ENCODE results near the gene SNX3. TPM values are rescaled to one million over a fixed set of nuclear protein-coding genes. Genes with fewer than 3 reads are reported as not detected.
A peak's percentile ranks its signal among the peaks of the same experiment; 100 is the strongest.

The SNX3 gene
- polyA plus RNA-seq, 4 donors, result 140 to 331 (median 209) TPM

DNA sequence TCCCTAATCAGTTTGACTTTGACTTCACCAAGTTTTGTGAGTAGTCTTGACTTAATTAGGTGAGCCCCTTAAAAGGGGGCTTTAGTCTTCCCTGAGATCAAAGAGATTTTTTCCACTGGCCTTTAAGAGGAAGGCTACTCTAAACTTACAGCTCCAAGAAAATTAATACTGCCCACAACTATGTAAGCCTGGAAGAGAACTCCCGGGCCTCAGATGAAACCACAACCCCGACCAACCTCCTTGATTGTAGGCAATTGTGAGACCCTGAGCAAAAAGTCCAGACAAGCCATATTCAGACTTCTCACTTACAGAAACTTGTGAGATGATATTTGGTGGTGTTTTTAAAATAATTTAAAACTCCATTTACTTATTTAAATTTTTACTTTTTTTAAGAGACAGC is 18.1 kb downstream of the SNX3 start:
- Histone ChIP-seq H3K27me3 (ENCODE audit: control insufficient read depth in 3 of 3, insufficient read depth in 3 of 3, low read length in 3 of 3) (no peaks in the 10 kb centered on the region), H3K27ac (ENCODE audit: low read depth in 1 of 3, low read length in 2 of 3) (no peak overlapping the region), H3K4me3 (ENCODE audit: low read depth in 1 of 3, low read length in 3 of 3) (no peak overlapping the region), H3K9me3 (ENCODE audit: control insufficient read depth in 2 of 2, insufficient read depth in 1 of 2, low read depth in 1 of 2, low read length in 1 of 2) (peaks cover 0 to 5% of the 10 kb centered on the region in 2 donors), H3K36me3 (ENCODE audit: control insufficient read depth in 3 of 3, insufficient read depth in 2 of 3, low read depth in 1 of 3, low read length in 3 of 3) (peaks cover 2 to 33% (median 4%) of the 10 kb centered on the region in 3 donors), H3K4me1 (ENCODE audit: control insufficient read depth in 3 of 3, insufficient read depth in 2 of 3, low read depth in 1 of 3, low read length in 2 of 3) (peaks cover 0 to 10% (median 0%) of the 10 kb centered on the region in 3 donors)
- no peak for DNase-seq
- 94 to 98% (median 98%) methylated on average over 2 of the region's 2 CpGs for WGBS, 3 donors
- no peak for FAIRE-seq

- no peak overlapping the region for H3K27ac ChIP-seq (ENCODE audit: low read depth in 1 of 3, low read length in 2 of 3)
- H3K4me1 ChIP-seq (ENCODE audit: control insufficient read depth in 3 of 3, insufficient read depth in 2 of 3, low read depth in 1 of 3, low read length in 2 of 3), result peaks cover 0 to 10% (median 0%) of the 10 kb centered on the region in 3 donors
- DNase-seq, result no peak
- peaks cover 0 to 5% of the 10 kb centered on the region in 2 donors for H3K9me3 ChIP-seq (ENCODE audit: control insufficient read depth in 2 of 2, insufficient read depth in 1 of 2, low read depth in 1 of 2, low read length in 1 of 2)
- H3K4me3 ChIP-seq (ENCODE audit: low read depth in 1 of 3, low read length in 3 of 3), result no peak overlapping the region
- FAIRE-seq, result no peak
- no peaks in the 10 kb centered on the region for H3K27me3 ChIP-seq (ENCODE audit: control insufficient read depth in 3 of 3, insufficient read depth in 3 of 3, low read length in 3 of 3)
- peaks cover 2 to 35% (median 4%) of the 10 kb centered on the region in 3 donors for H3K36me3 ChIP-seq (ENCODE audit: control insufficient read depth in 3 of 3, insufficient read depth in 2 of 3, low read depth in 1 of 3, low read length in 3 of 3)
- 97 to 98% (median 98%) methylated on average over 2 of the region's 2 CpGs for WGBS, 3 donors
Observed at GRCh38 chr6:108242259-108242658, 18.6 kb downstream of the SNX3 start.

DNA sequence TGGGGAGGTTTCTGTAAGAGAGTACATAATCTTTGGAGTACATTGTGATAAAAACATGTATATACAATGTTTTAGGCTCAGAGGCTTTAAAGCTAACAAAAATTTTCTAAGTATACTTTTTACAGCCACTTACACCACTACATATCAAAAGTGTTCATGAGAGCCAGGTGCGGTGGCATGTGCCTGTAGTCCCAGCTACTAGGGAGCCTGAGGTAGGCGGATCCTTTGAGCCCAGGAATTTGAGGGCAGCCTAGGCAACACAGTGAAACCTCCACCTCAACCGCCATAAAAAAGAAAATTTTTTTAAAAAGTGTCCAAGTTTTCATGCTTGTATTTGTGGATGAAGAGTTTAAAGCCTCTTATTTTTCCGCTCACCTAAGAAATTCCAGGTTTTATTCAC is 22.5 kb downstream of the SNX3 start:
- FAIRE-seq (no peak), DNase-seq (no peak)
- peaks cover 2 to 41% (median 6%) of the 10 kb centered on the region in 3 donors for H3K36me3 ChIP-seq (ENCODE audit: control insufficient read depth in 3 of 3, insufficient read depth in 2 of 3, low read depth in 1 of 3, low read length in 3 of 3)
- WGBS, 3 donors, result 96 to 98% (median 97%) methylated on average over 4 of the region's 4 CpGs
- peaks cover 0 to 5% of the 10 kb centered on the region in 2 donors for H3K9me3 ChIP-seq (ENCODE audit: control insufficient read depth in 2 of 2, insufficient read depth in 1 of 2, low read depth in 1 of 2, low read length in 1 of 2)
- H3K4me3 ChIP-seq (ENCODE audit: low read depth in 1 of 3, low read length in 3 of 3), result no peak overlapping the region
- no peak overlapping the region for H3K27ac ChIP-seq (ENCODE audit: low read depth in 1 of 3, low read length in 2 of 3)
- no peaks in the 10 kb centered on the region for H3K27me3 ChIP-seq (ENCODE audit: control insufficient read depth in 3 of 3, insufficient read depth in 3 of 3, low read length in 3 of 3)
- peaks cover 0 to 10% (median 0%) of the 10 kb centered on the region in 3 donors for H3K4me1 ChIP-seq (ENCODE audit: control insufficient read depth in 3 of 3, insufficient read depth in 2 of 3, low read depth in 1 of 3, low read length in 2 of 3)

DNA sequence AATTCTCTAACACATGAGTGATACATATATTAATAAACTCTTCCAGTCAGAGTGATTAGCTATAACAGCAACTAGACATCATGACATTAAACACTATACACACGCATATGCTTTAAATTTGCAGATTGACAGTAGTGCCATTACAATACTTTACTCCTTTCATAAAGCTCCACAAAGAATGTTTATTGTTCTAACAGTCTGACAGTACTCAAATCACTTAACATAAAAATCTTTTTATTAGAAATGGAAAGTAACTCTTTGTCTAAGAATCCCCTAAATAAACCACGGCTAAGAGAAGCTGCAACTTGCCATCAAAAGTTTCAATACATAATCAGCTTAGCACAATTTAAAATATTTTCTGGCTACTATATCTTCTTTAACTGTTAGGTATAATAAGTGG is 24.0 kb downstream of the SNX3 start:
- 53 to 76% (median 68%) methylated on average over 2 of the region's 2 CpGs for WGBS, 3 donors
- H3K36me3 ChIP-seq (ENCODE audit: control insufficient read depth in 3 of 3, insufficient read depth in 2 of 3, low read depth in 1 of 3, low read length in 3 of 3), result peaks cover 2 to 37% (median 6%) of the 10 kb centered on the region in 3 donors
- FAIRE-seq, result no peak

GRCh38 chr6:108235127-108235526 is 25.7 kb downstream of the SNX3 start:
- DNase-seq (no peak), FAIRE-seq (no peak)
- Histone ChIP-seq H3K4me3 (ENCODE audit: low read depth in 1 of 3, low read length in 3 of 3) (no peak overlapping the region), H3K27ac (ENCODE audit: low read depth in 1 of 3, low read length in 2 of 3) (no peak overlapping the region), H3K36me3 (ENCODE audit: control insufficient read depth in 3 of 3, insufficient read depth in 2 of 3, low read depth in 1 of 3, low read length in 3 of 3) (peaks cover 2 to 28% (median 4%) of the 10 kb centered on the region in 3 donors), H3K4me1 (ENCODE audit: control insufficient read depth in 3 of 3, insufficient read depth in 2 of 3, low read depth in 1 of 3, low read length in 2 of 3) (peaks cover 0 to under 1% (median 0%) of the 10 kb centered on the region in 3 donors), H3K9me3 (ENCODE audit: control insufficient read depth in 2 of 2, insufficient read depth in 1 of 2, low read depth in 1 of 2, low read length in 1 of 2) (no peaks in the 10 kb centered on the region), H3K27me3 (ENCODE audit: control insufficient read depth in 3 of 3, insufficient read depth in 3 of 3, low read length in 3 of 3) (no peaks in the 10 kb centered on the region)
- 78 to 86% (median 80%) methylated on average over 4 of the region's 4 CpGs for WGBS, 3 donors

More for the DNA sequence above, 24.0 kb downstream of the SNX3 start:
- no peak for DNase-seq
- Histone ChIP-seq H3K27me3 (ENCODE audit: control insufficient read depth in 3 of 3, insufficient read depth in 3 of 3, low read length in 3 of 3) (no peaks in the 10 kb centered on the region), H3K4me1 (ENCODE audit: control insufficient read depth in 3 of 3, insufficient read depth in 2 of 3, low read depth in 1 of 3, low read length in 2 of 3) (peaks cover 0 to 10% (median 0%) of the 10 kb centered on the region in 3 donors), H3K4me3 (ENCODE audit: low read depth in 1 of 3, low read length in 3 of 3) (no peak overlapping the region), H3K9me3 (ENCODE audit: control insufficient read depth in 2 of 2, insufficient read depth in 1 of 2, low read depth in 1 of 2, low read length in 1 of 2) (no peaks in the 10 kb centered on the region), H3K27ac (ENCODE audit: low read depth in 1 of 3, low read length in 2 of 3) (no peak overlapping the region)

- Histone ChIP-seq H3K4me1 (ENCODE audit: control insufficient read depth in 3 of 3, insufficient read depth in 2 of 3, low read depth in 1 of 3, low read length in 2 of 3) (no peaks in the 10 kb centered on the region), H3K27ac (ENCODE audit: low read depth in 1 of 3, low read length in 2 of 3) (no peak overlapping the region), H3K9me3 (ENCODE audit: control insufficient read depth in 2 of 2, insufficient read depth in 1 of 2, low read depth in 1 of 2, low read length in 1 of 2) (no peaks in the 10 kb centered on the region), H3K27me3 (ENCODE audit: control insufficient read depth in 3 of 3, insufficient read depth in 3 of 3, low read length in 3 of 3) (no peaks in the 10 kb centered on the region), H3K36me3 (ENCODE audit: control insufficient read depth in 3 of 3, insufficient read depth in 2 of 3, low read depth in 1 of 3, low read length in 3 of 3) (peaks cover 0 to 32% (median 0%) of the 10 kb centered on the region in 3 donors), H3K4me3 (ENCODE audit: low read depth in 1 of 3, low read length in 3 of 3) (no peak overlapping the region)
- DNase-seq, result no peak
- no peak for FAIRE-seq
- WGBS, 3 donors, result 93 to 94% (median 94%) methylated on average over 8 of the region's 8 CpGs
Observed at GRCh38 chr6:108228416-108228815, 32.4 kb downstream of the SNX3 start.

DNA sequence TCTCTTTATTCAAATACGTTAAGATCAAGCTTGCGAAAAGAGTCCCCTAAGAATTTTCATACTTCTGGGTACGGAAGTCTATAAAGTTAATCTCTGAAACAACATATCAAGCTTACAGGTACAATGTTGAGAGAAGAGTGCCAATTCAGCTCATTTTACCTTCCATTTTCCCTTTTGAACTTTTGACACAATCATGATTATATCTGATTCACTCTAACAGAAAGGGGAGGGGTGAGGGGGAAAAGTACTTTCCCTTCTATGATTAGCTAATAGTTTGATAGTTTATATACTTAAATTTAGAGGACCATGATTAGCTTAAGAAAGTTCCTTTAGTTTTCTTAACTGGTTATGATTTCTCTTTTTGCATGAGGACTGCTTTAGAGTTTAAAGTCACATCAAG is 33.5 kb downstream of the SNX3 start:
- FAIRE-seq (no peak), DNase-seq (peak in 1 of 2 donors; percentile 63)
- Histone ChIP-seq H3K4me1 (ENCODE audit: control insufficient read depth in 3 of 3, insufficient read depth in 2 of 3, low read depth in 1 of 3, low read length in 2 of 3) (no peaks in the 10 kb centered on the region), H3K27me3 (ENCODE audit: control insufficient read depth in 3 of 3, insufficient read depth in 3 of 3, low read length in 3 of 3) (no peaks in the 10 kb centered on the region), H3K4me3 (ENCODE audit: low read depth in 1 of 3, low read length in 3 of 3) (no peak overlapping the region), H3K9me3 (ENCODE audit: control insufficient read depth in 2 of 2, insufficient read depth in 1 of 2, low read depth in 1 of 2, low read length in 1 of 2) (no peaks in the 10 kb centered on the region), H3K36me3 (ENCODE audit: control insufficient read depth in 3 of 3, insufficient read depth in 2 of 3, low read depth in 1 of 3, low read length in 3 of 3) (peaks cover 0 to 31% (median 2%) of the 10 kb centered on the region in 3 donors), H3K27ac (ENCODE audit: low read depth in 1 of 3, low read length in 2 of 3) (no peak overlapping the region)
- WGBS, 3 donors, result 33 to 71% (median 56%) methylated on average over 3 of the region's 3 CpGs

DNA sequence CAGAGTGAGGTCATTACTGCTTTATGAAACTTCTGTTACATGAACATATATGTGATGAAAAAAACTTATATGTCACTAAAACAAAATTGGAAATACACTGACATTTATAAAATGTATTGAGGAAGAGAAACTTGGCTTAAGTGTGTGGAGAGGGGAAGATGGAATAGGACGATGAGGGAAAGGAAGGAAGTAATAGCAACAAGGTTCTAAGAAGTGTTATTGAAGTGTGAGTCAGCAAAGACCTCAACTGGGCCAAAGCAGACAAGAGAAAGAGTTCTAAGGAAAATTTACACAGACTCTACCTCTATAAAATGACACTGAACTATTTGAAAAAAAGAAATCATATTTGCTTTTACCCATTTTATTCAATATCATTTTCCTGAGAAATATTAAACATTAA is 38.3 kb downstream of the SNX3 start:
- DNase-seq, result no peak
- Histone ChIP-seq H3K27ac (ENCODE audit: low read depth in 1 of 3, low read length in 2 of 3) (no peak overlapping the region), H3K4me3 (ENCODE audit: low read depth in 1 of 3, low read length in 3 of 3) (no peak overlapping the region), H3K36me3 (ENCODE audit: control insufficient read depth in 3 of 3, insufficient read depth in 2 of 3, low read depth in 1 of 3, low read length in 3 of 3) (peaks cover 4 to 40% (median 6%) of the 10 kb centered on the region in 3 donors), H3K27me3 (ENCODE audit: control insufficient read depth in 3 of 3, insufficient read depth in 3 of 3, low read length in 3 of 3) (no peaks in the 10 kb centered on the region), H3K9me3 (ENCODE audit: control insufficient read depth in 2 of 2, insufficient read depth in 1 of 2, low read depth in 1 of 2, low read length in 1 of 2) (no peaks in the 10 kb centered on the region), H3K4me1 (ENCODE audit: control insufficient read depth in 3 of 3, insufficient read depth in 2 of 3, low read depth in 1 of 3, low read length in 2 of 3) (no peaks in the 10 kb centered on the region)
- 53 to 90% (median 65%) methylated on average over 1 of the region's 1 CpG for WGBS, 3 donors
- FAIRE-seq, result no peak

- no peak for FAIRE-seq
- no peaks in the 10 kb centered on the region for H3K4me1 ChIP-seq (ENCODE audit: control insufficient read depth in 3 of 3, insufficient read depth in 2 of 3, low read depth in 1 of 3, low read length in 2 of 3)
- H3K27me3 ChIP-seq (ENCODE audit: control insufficient read depth in 3 of 3, insufficient read depth in 3 of 3, low read length in 3 of 3), result no peaks in the 10 kb centered on the region
- WGBS, 3 donors, result 87 to 98% (median 96%) methylated on average over 2 of the region's 2 CpGs
- H3K36me3 ChIP-seq (ENCODE audit: control insufficient read depth in 3 of 3, insufficient read depth in 2 of 3, low read depth in 1 of 3, low read length in 3 of 3), result peaks cover 4 to 42% (median 6%) of the 10 kb centered on the region in 3 donors
- no peak for DNase-seq
- H3K4me3 ChIP-seq (ENCODE audit: low read depth in 1 of 3, low read length in 3 of 3), result no peak overlapping the region
- no peak overlapping the region for H3K27ac ChIP-seq (ENCODE audit: low read depth in 1 of 3, low read length in 2 of 3)
- H3K9me3 ChIP-seq (ENCODE audit: control insufficient read depth in 2 of 2, insufficient read depth in 1 of 2, low read depth in 1 of 2, low read length in 1 of 2), result no peaks in the 10 kb centered on the region
Observed at GRCh38 chr6:108222064-108222463, 38.8 kb downstream of the SNX3 start.
